Osteoblast (primary cell): ENCODE data around the gene GDAP1L1. TPM values are rescaled to one million over a fixed set of nuclear protein-coding genes. Genes with fewer than 3 reads are reported as not detected.

Experiments used
- DNase-seq: peaks from one replicate; pipeline ENCODE4 v3.0.0; 2011; ENCODE audit warnings: low spot score, mixed read lengths; ENCODE audit not compliant: insufficient read length; ENCODE audit errors: missing footprints
- H2AFZ ChIP-seq: 2 replicates; pipeline ENCODE4 v1.6.0; 2011; ENCODE audit warnings: mild to moderate bottlenecking, low read length
- H3K27ac ChIP-seq: 2 replicates; pipeline ENCODE4 v1.5.1; 2011; ENCODE audit warnings: mild to moderate bottlenecking, low read depth, low read length, moderate library complexity
- H3K27me3 ChIP-seq: 2 replicates; pipeline ENCODE4 v1.6.0; 2012; ENCODE audit warnings: mild to moderate bottlenecking, control low read depth, inconsistent platforms, low read length, moderate library complexity; ENCODE audit not compliant: insufficient read depth
- H3K36me3 ChIP-seq: 2 replicates; pipeline ENCODE4 v1.5.1; 2011; ENCODE audit warnings: mild to moderate bottlenecking, low read length, control low read depth, moderate library complexity; ENCODE audit not compliant: insufficient read depth
- H3K4me1 ChIP-seq: 2 replicates; pipeline ENCODE4 v1.5.1; 2011; ENCODE audit warnings: mild to moderate bottlenecking, low read length, control low read depth, moderate library complexity; ENCODE audit not compliant: insufficient read depth
- H3K4me2 ChIP-seq: 2 replicates; pipeline ENCODE4 v1.6.0; 2011; ENCODE audit warnings: mild to moderate bottlenecking, low read length; ENCODE audit not compliant: insufficient read depth
- H3K4me3 ChIP-seq: fragments of 200-600 bp; sonication (generic); 3 replicates; pipeline ENCODE4 v1.5.1; 2012; ENCODE audit warnings: mild to moderate bottlenecking, low read length, inconsistent platforms; ENCODE audit not compliant: insufficient read depth
- H3K79me2 ChIP-seq: 2 replicates; pipeline ENCODE4 v1.6.0; 2012; ENCODE audit warnings: mild to moderate bottlenecking, low read length, control low read depth, inconsistent platforms; ENCODE audit not compliant: insufficient read depth
- H3K9me3 ChIP-seq: 2 replicates; pipeline ENCODE4 v1.5.1; 2011; ENCODE audit warnings: low read depth, low read length, control low read depth
- H4K20me1 ChIP-seq: 2 replicates; pipeline ENCODE4 v1.6.0; 2012; ENCODE audit warnings: mild to moderate bottlenecking, low read length, control low read depth; ENCODE audit not compliant: insufficient read depth
- total RNA-seq: library from RNA; depleted of rRNA; stranded (reverse); fragments of >200 nt; gene quantifications from 2 replicates; pipeline ENCODE4 v1.2.3, GENCODE V29; 2012
- TF ChIP-seq, protein P1 (sequence below): IDR thresholded peaks from 2 replicates; pipeline ENCODE4 v1.5.1; 2011; ENCODE audit warnings: mild to moderate bottlenecking, low read depth, low read length, moderate library complexity; ENCODE audit errors: extremely low read depth

GDAP1L1 gene
- total RNA-seq, 1 donor: 0.72 TPM

DNA sequence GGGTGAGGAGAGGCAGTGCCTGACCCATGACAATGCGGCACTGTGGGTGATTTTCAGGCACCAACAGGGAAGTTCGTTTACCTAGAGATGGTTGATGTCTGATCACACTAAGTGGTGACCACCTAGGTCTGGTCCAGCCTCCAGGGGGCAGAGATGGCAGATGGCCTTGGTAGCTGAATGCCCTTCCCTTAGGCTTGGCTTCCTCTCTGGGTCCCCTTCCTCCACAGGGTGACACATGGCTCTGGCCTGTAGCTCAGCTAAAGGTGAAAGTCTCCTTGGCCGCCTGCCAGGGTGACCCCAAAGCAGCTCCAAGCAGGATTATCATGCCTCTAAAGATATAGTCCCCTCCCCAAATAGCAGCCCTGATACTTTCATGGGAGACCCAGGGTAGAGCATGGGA lies 6.4 kb downstream of the GDAP1L1 start:
- Histone ChIP-seq H3K36me3 (no peaks in the 10 kb centered on the region), H3K4me3 (no peak overlapping the region), H4K20me1 (peaks cover 12% of the 10 kb centered on the region), H3K4me1 (no peaks in the 10 kb centered on the region), H3K79me2 (no peaks in the 10 kb centered on the region), H3K9me3 (no peaks in the 10 kb centered on the region), H3K27me3 (no peaks in the 10 kb centered on the region), H3K27ac (no peak overlapping the region), H3K4me2 (no peak overlapping the region), H2AFZ (no peak overlapping the region)
- TF ChIP-seq, protein P1, sequence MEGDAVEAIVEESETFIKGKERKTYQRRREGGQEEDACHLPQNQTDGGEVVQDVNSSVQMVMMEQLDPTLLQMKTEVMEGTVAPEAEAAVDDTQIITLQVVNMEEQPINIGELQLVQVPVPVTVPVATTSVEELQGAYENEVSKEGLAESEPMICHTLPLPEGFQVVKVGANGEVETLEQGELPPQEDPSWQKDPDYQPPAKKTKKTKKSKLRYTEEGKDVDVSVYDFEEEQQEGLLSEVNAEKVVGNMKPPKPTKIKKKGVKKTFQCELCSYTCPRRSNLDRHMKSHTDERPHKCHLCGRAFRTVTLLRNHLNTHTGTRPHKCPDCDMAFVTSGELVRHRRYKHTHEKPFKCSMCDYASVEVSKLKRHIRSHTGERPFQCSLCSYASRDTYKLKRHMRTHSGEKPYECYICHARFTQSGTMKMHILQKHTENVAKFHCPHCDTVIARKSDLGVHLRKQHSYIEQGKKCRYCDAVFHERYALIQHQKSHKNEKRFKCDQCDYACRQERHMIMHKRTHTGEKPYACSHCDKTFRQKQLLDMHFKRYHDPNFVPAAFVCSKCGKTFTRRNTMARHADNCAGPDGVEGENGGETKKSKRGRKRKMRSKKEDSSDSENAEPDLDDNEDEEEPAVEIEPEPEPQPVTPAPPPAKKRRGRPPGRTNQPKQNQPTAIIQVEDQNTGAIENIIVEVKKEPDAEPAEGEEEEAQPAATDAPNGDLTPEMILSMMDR: peak; percentile 18
- DNase-seq: peak; percentile 66

DNA sequence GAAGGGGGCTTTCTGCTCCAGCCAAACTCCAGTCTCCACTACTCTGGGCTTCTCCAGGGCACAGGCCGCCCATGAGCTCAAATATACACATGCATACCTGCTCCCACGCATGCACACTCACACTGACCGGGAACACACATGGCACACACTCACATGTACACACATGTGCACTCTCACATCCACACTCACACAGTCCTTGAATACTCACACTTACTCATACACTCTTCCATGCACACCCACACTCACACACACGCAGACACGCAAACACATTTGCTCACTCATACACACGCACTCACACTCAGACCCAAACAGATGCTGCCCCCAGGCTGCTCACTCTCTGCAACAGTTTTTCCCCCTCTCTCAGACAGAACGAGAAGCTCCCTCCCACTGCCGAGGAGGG lies 7.0 kb downstream of the GDAP1L1 start:
- no peak overlapping the region for H3K4me2 ChIP-seq
- H4K20me1 ChIP-seq: peaks cover 11% of the 10 kb centered on the region
- DNase-seq: no peak
- no peaks in the 10 kb centered on the region for H3K4me1 ChIP-seq
- no peaks in the 10 kb centered on the region for H3K27me3 ChIP-seq
- TF ChIP-seq, protein P1: no peak
- no peaks in the 10 kb centered on the region for H3K36me3 ChIP-seq
- H3K27ac ChIP-seq: no peak overlapping the region
- H3K4me3 ChIP-seq: no peak overlapping the region
- H3K9me3 ChIP-seq: no peaks in the 10 kb centered on the region
- H2AFZ ChIP-seq: no peak overlapping the region
- H3K79me2 ChIP-seq: no peaks in the 10 kb centered on the region

DNA sequence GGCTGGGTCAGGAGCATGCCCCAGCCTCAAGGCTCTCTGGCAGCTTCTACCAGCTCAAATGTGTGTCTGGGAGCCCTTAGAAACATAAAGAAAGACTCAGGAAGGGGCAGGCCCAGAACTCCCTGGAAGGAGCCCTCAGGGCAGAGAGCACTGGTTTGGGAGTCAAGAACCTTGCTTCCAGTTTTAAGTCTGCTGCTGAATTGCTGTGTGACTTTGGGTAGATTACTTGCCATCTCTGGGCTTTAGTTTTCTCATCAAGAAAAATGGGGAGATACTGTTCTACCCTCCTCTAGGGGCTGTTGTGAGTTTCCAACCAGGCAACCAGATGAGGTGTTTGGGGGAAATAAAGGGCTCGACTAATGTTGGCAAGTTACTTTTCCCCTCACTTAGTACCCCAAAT lies 8.8 kb downstream of the GDAP1L1 start:
- Histone ChIP-seq H3K9me3 (no peaks in the 10 kb centered on the region), H3K4me1 (no peaks in the 10 kb centered on the region)

DNA sequence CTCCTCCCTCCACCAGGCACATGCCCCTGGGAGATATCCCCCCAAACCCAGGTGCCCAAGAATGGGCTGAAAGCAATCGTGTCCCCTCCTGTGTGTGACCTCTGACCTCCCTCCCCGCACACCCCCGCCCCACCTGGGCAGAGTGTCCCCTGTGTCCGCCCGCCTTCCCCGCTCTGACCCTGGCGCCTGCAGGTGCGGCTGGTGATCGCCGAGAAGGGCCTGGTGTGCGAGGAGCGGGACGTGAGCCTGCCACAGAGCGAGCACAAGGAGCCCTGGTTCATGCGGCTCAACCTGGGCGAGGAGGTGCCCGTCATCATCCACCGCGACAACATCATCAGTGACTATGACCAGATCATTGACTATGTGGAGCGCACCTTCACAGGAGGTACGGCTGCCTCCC lies 9.9 kb downstream of the GDAP1L1 start:
- H3K4me2 ChIP-seq: no peak overlapping the region
- H3K36me3 ChIP-seq: no peaks in the 10 kb centered on the region
- H2AFZ ChIP-seq: no peak overlapping the region
- H3K4me3 ChIP-seq: no peak overlapping the region
- peaks cover 3% of the 10 kb centered on the region for H4K20me1 ChIP-seq
- H3K4me1 ChIP-seq: no peaks in the 10 kb centered on the region
- DNase-seq: no peak
- TF ChIP-seq, protein P1: no peak
- H3K9me3 ChIP-seq: no peaks in the 10 kb centered on the region
- H3K27ac ChIP-seq: no peak overlapping the region
- no peaks in the 10 kb centered on the region for H3K79me2 ChIP-seq
- H3K27me3 ChIP-seq: no peaks in the 10 kb centered on the region

More for the DNA sequence above, 8.8 kb downstream of the GDAP1L1 start:
- DNase-seq: no peak
- TF ChIP-seq, protein P1: no peak
- Histone ChIP-seq H4K20me1 (peaks cover 3% of the 10 kb centered on the region), H3K4me2 (no peak overlapping the region), H3K27me3 (no peaks in the 10 kb centered on the region), H3K79me2 (no peaks in the 10 kb centered on the region), H3K27ac (no peak overlapping the region), H3K36me3 (no peaks in the 10 kb centered on the region), H2AFZ (no peak overlapping the region), H3K4me3 (no peak overlapping the region)
